Kasumi-1 (cell line): ENCODE measurements around the gene TRPM7.

Source experiments
- DNase-seq, 2 experiments: peaks; one replicate each; lab custom pipeline; 2025; lab: John Stamatoyannopoulos, UW

The TRPM7 gene

DNA sequence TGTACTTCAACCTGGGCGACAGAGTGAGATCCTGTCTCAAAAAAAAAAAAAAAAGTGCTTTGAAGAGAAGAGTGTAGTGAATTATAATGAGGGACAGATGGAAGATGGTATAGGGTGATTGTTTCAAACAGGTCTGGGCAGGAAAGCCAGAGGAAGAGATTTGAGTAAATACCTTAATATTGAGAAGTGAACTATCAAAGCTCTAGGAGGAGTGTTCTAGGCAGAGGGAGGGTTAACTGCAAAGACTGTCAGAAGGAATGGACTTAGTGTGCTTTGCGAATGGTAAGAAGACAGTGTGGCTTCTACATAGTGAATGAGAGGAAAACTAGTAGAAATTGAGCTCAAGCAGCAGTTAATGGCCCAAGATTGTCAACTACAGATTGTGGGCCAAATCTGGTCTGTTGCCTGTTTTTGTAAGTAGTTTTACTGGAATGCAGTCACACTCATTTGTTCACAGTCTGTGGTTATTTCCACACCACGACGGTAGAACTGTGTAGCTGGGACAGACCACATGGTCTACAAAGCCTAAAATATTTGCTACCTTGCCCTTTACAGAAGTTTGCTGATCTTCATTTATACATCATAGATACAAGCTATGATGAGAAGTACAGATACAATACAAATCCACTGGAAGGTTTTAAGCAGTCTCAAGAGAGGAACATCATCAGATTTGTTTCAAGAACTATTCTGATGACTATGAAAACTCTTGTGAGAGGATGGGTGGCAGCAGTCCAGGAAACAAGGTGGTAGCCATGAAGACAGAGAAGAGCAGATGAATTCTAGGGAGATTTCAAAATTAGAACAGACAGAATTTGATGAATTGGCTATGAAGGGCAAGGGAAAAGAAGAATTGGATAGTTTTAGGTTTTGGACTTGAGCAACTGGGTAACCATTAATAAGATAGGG is 123.6 kb downstream of the TRPM7 start:
- DNase-seq: no peak

GRCh38 chr15:50558012-50558411 is 128.6 kb downstream of the TRPM7 start:
- no peak for DNase-seq

GRCh38 chr15:50556642-50557371 is 129.8 kb downstream of the TRPM7 start:
- no peak for DNase-seq

DNA sequence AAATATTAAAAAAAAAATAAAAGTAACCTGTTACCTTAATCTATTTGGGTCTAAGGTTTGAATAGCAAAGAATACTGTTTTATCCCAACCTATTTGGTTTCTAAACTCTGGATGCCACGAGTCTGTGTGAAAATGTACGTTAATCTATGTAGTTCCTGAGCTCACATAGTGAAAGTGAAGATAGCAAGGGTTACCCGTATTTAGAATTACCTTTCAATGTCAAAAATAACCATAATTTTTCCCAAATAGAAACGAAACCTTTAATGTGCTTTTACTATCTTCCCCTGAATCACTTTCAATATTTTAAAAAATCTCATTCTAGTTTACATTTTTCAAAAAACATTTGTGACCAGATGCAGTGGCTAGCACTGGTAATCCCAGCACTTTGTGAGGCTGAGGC is 134.4 kb downstream of the TRPM7 start:
- DNase-seq: no peak

DNA sequence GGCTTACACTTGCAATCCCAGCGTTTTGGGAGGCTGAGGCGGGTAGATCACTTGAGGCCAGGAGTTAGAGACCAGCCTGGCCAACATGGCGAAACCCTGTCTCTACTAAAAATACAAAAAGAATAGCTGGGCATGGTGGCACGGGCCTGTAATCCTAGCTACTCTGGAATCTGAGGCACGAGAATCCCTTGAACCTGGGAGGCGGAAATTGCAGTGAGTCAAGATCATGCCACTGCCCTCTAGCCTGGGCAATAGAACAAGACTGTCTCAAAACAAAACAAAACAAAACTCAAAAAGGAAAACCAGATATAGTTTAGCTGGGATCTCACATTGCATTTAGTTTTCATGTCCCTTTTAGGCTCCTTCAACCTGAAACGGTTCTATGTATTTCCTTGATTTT is 137.3 kb downstream of the TRPM7 start:
- DNase-seq: no peak

- no peak for DNase-seq
These were observed 140.0 kb downstream of the TRPM7 start, which contains the start of gene USP50 for GRCh38 chr15:50546566-50546965. TSS of gene USP50 (minus strand) at chr15:50546666. CDS start at chr15:50546525, 141 bp downstream.

DNA sequence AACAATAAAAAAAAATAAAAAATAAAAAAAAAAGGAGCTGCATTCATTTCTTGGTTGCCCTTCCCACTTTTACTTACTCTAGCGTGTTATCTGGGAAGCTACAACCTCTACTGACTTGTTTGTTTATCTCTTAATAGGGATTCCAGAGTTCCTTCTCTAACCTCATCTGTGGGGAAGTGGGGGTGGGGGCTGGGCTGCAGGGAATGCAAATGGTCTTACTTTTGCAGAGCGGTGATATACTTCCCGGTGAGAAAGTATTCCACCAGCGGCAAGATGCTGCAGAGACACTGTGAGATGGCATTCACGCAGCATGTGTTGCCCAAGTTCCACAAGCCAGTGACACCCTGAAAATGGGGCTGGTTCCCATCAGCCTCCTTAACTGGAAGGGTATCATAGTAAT is 142.2 kb downstream of the TRPM7 start:
- DNase-seq: no peak

GRCh38 chr15:50543556-50543955 is 143.0 kb downstream of the TRPM7 start:
- no peak for DNase-seq

DNA sequence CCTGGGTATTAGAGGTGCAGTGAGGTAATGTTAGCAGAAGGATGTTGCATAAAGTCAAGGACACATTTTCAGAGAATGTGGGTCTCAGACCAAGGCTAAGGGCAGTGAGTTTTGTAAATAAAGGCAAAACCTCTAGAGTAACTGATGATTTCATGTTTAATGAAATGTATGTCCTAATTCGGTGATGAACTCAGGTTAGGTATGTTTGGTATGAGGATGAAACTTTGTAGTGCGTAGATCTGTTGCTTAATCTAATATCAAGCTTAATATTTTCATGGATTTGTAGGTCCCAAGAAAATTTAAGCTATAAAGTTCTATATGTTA is 143.7 kb downstream of the TRPM7 start:
- DNase-seq: no peak

GRCh38 chr15:50531766-50532165 is 154.8 kb downstream of the TRPM7 start:
- DNase-seq: no peak

DNA sequence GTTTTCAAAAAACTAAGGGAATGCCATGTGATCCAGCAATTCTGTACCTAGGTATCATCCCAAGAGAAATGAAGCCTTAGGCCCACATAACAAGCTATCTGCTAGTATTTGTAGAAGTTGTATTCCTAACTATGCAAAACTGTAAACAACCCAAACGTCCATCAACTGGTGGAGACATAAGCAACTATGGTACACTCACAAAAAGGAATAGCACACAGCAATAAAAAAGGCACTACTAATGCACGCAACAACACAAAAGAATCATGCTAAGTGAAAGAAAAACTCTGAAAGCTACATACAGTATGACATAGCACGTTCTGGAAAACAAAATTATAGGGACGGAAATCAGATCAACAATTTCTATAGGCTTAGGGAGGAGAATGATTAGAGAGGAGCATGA is 155.4 kb downstream of the TRPM7 start:
- no peak for DNase-seq

GRCh38 chr15:50523851-50524251 is 162.7 kb downstream of the TRPM7 start:
- no peak for DNase-seq

- DNase-seq: no peak
These were observed 166.7 kb downstream of the TRPM7 start for GRCh38 chr15:50519740-50520425.

DNA sequence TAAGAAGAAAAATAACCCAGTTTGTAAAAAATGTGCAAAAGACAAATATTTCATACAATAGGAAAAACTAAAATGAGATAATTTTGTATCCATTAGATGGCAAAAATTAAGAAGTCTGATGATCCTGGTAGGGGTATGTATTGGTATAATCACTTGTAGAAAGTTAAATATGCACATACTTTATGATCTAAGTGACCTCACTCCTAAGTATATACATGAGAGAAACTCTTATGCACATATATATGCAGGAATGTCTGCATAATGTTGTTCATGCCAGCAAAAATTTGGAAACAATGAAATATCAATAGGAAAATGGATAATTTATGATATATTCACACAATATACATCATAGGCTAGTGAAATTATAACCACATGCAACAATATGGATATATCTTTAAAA is 173.6 kb downstream of the TRPM7 start:
- no peak for DNase-seq
